HG03280 (cell line): ENCODE results near the gene B4GALT1.
"Not testable (repeated sequence)": the region's sequence is repeated elsewhere in the genome, so short reads cannot be mapped to it uniquely, and the experiment has no call there.

Experiments used
- ATAC-seq: cut with Tn5 transposase; IDR thresholded peaks from one replicate; pipeline ENCODE4 v1.9.1; 2021; ENCODE audit warnings: mild to moderate bottlenecking, moderate library complexity; ENCODE audit not compliant: unreplicated experiment

The B4GALT1 gene

GRCh38 chr9:33163433-33164137 lies 3.6 kb downstream of the B4GALT1 start:
- no peak for ATAC-seq

- ATAC-seq, result no peak
These were observed 4.3 kb downstream of the B4GALT1 start for GRCh38 chr9:33162721-33163311.

- no peak for ATAC-seq
These were observed 5.5 kb downstream of the B4GALT1 start for GRCh38 chr9:33161589-33162132.

GRCh38 chr9:33161011-33161588 lies 6.0 kb downstream of the B4GALT1 start:
- ATAC-seq, result no peak

GRCh38 chr9:33160446-33160845 lies 6.7 kb downstream of the B4GALT1 start:
- not testable (repeated sequence) for ATAC-seq

GRCh38 chr9:33159777-33160127 lies 7.4 kb downstream of the B4GALT1 start:
- ATAC-seq, result no peak

- ATAC-seq, result no peak
These were observed 8.0 kb downstream of the B4GALT1 start for GRCh38 chr9:33158843-33159776.

- no peak for ATAC-seq
These were observed 8.9 kb downstream of the B4GALT1 start for GRCh38 chr9:33157960-33158842.

GRCh38 chr9:33155393-33155792 lies 11.7 kb downstream of the B4GALT1 start:
- no peak for ATAC-seq

GRCh38 chr9:33154371-33154770 lies 12.8 kb downstream of the B4GALT1 start:
- ATAC-seq, result no peak

GRCh38 chr9:33153666-33154065 lies 13.5 kb downstream of the B4GALT1 start:
- ATAC-seq, result no peak

- ATAC-seq, result no peak
These were observed 14.1 kb downstream of the B4GALT1 start for GRCh38 chr9:33153001-33153400.

GRCh38 chr9:33151601-33152000 lies 15.5 kb downstream of the B4GALT1 start:
- ATAC-seq, result no peak

GRCh38 chr9:33151007-33151557 lies 16.1 kb downstream of the B4GALT1 start:
- no peak for ATAC-seq

GRCh38 chr9:33148367-33149014 lies 18.6 kb downstream of the B4GALT1 start:
- no peak for ATAC-seq

- no peak for ATAC-seq
These were observed 19.5 kb downstream of the B4GALT1 start for GRCh38 chr9:33147416-33148169.

- no peak for ATAC-seq
These were observed 20.8 kb downstream of the B4GALT1 start for GRCh38 chr9:33146298-33146697.

- ATAC-seq, result no peak
These were observed 22.6 kb downstream of the B4GALT1 start for GRCh38 chr9:33144551-33144950.

- no peak for ATAC-seq
These were observed 23.9 kb downstream of the B4GALT1 start for GRCh38 chr9:33143241-33143661.
